ENCODE measurements around the gene DUSP15.
"Not testable (repeated sequence)": the region's sequence is repeated elsewhere in the genome, so short reads cannot be mapped to it uniquely, and the experiment has no call there.

Gene DUSP15

DNA sequence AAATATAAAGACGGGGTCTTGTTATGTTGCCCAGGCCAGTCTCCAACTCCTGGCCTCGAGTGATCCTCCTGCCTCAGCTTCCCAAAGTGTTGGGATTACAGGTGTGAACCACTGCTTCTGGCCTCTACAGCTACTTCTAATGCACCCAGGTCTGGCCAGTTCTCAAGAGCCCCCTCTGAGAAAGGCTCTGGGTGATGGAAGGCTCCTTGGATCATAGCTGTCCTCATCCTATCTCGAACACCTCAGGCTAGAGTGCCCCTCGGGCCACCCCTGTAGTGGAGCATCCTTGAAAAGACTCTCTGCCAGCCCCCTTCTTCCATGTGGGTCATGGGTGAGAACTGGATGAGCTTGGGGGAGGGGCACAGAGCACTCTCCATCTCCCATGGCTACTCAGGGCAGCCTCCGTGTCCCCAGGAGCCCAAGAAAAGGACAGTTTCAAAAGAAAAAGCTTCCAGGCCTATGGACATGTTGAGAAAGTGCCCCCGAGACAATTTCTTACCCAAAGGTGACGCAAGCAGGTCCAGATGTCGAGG lies 51.9 kb downstream of the DUSP15 start:
- Histone ChIP-seq H3K79me2 (ENCODE audit: low read length) (no peaks in the 10 kb centered on the region), H3K9me3 (ENCODE audit: insufficient read depth, low read length) (no peaks in the 10 kb centered on the region), H3K36me3 (replicated peaks; ENCODE audit: low read depth, low read length) (no peaks in the 10 kb centered on the region), H3K4me1 (ENCODE audit: low read length) (0 out of 2 replicates have a peak, but pooled peaks cover 3% of the 10 kb centered on the region), H2AFZ (ENCODE audit: low read depth, low read length) (no peak overlapping the region), H3K4me2 (ENCODE audit: low read length) (no peak overlapping the region), H3K27ac (ENCODE audit: low read length) (no peak overlapping the region), H3K4me3 (ENCODE audit: low read length) (no peak overlapping the region), H3K27me3 (ENCODE audit: low read depth, low read length) (no peaks in the 10 kb centered on the region), H4K20me1 (ENCODE audit: insufficient read depth, low read length) (no peaks in the 10 kb centered on the region), H3K9ac (ENCODE audit: low read length) (no peak overlapping the region)
- TF ChIP-seq CTCF (IDR thresholded peaks at IDR 0.05; ENCODE audit: low read depth, low read length) (no peak), EZH2phosphoT487 (IDR thresholded peaks at IDR 0.05; ENCODE audit: low read depth) (no peak)

GRCh38 chr20:31817461-31817860 lies 52.9 kb downstream of the DUSP15 start:
- Histone ChIP-seq H3K9ac (ENCODE audit: low read length) (no peak overlapping the region), H3K79me2 (ENCODE audit: low read length) (no peaks in the 10 kb centered on the region), H2AFZ (ENCODE audit: low read depth, low read length) (no peak overlapping the region), H4K20me1 (ENCODE audit: insufficient read depth, low read length) (no peaks in the 10 kb centered on the region), H3K36me3 (replicated peaks; ENCODE audit: low read depth, low read length) (no peaks in the 10 kb centered on the region), H3K9me3 (ENCODE audit: insufficient read depth, low read length) (no peaks in the 10 kb centered on the region), H3K27me3 (ENCODE audit: low read depth, low read length) (no peaks in the 10 kb centered on the region), H3K4me2 (ENCODE audit: low read length) (no peak overlapping the region), H3K4me1 (ENCODE audit: low read length) (no peaks in the 10 kb centered on the region), H3K4me3 (ENCODE audit: low read length) (no peak overlapping the region), H3K27ac (ENCODE audit: low read length) (no peak overlapping the region)
- TF ChIP-seq CTCF (IDR thresholded peaks at IDR 0.05; ENCODE audit: low read depth, low read length) (no peak), EZH2phosphoT487 (IDR thresholded peaks at IDR 0.05; ENCODE audit: low read depth) (no peak)

GRCh38 chr20:31816221-31816620 lies 54.1 kb downstream of the DUSP15 start:
- Histone ChIP-seq H3K4me2 (ENCODE audit: low read length) (no peak overlapping the region), H3K27me3 (ENCODE audit: low read depth, low read length) (no peaks in the 10 kb centered on the region), H3K9ac (ENCODE audit: low read length) (no peak overlapping the region), H3K36me3 (replicated peaks; ENCODE audit: low read depth, low read length) (peaks cover 2% of the 10 kb centered on the region), H3K4me3 (ENCODE audit: low read length) (no peak overlapping the region), H3K9me3 (ENCODE audit: insufficient read depth, low read length) (no peaks in the 10 kb centered on the region), H4K20me1 (ENCODE audit: insufficient read depth, low read length) (no peaks in the 10 kb centered on the region), H3K27ac (ENCODE audit: low read length) (no peak overlapping the region), H3K4me1 (ENCODE audit: low read length) (no peaks in the 10 kb centered on the region), H3K79me2 (ENCODE audit: low read length) (no peaks in the 10 kb centered on the region), H2AFZ (ENCODE audit: low read depth, low read length) (no peak overlapping the region)
- TF ChIP-seq CTCF (IDR thresholded peaks at IDR 0.05; ENCODE audit: low read depth, low read length) (no peak), EZH2phosphoT487 (IDR thresholded peaks at IDR 0.05; ENCODE audit: low read depth) (no peak)

GRCh38 chr20:31815408-31816188 lies 54.7 kb downstream of the DUSP15 start:
- Histone ChIP-seq H3K27me3 (ENCODE audit: low read depth, low read length) (no peaks in the 10 kb centered on the region), H4K20me1 (ENCODE audit: insufficient read depth, low read length) (no peaks in the 10 kb centered on the region), H3K4me2 (ENCODE audit: low read length) (no peak overlapping the region), H3K4me3 (ENCODE audit: low read length) (no peak overlapping the region), H3K9me3 (ENCODE audit: insufficient read depth, low read length) (no peaks in the 10 kb centered on the region), H2AFZ (ENCODE audit: low read depth, low read length) (no peak overlapping the region), H3K9ac (ENCODE audit: low read length) (no peak overlapping the region), H3K27ac (ENCODE audit: low read length) (no peak overlapping the region), H3K36me3 (replicated peaks; ENCODE audit: low read depth, low read length) (peaks cover 2% of the 10 kb centered on the region), H3K4me1 (ENCODE audit: low read length) (no peaks in the 10 kb centered on the region), H3K79me2 (ENCODE audit: low read length) (no peaks in the 10 kb centered on the region)
- TF ChIP-seq CTCF (IDR thresholded peaks at IDR 0.05; ENCODE audit: low read depth, low read length) (no peak), EZH2phosphoT487 (IDR thresholded peaks at IDR 0.05; ENCODE audit: low read depth) (no peak)

DNA sequence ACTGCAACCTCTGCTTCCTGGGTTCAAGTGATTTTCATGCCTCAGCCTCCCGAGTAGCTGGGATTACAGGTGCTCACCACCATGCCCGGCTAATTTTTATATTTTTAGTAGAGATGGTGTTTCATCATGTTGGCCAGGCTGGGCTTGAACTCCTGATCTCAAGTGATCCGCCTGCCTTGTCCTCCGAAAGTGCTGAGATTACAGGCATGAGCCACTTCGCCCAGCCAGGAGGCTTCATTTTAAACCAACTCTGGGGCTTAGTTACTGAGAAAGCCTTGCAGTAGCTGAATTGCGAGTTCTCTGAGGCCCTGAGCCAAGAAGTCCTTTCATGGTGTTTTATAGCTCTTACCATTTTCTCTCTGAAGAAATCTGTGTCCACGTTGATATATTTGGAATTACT lies 56.2 kb downstream of the DUSP15 start:
- not testable (repeated sequence) for H3K79me2 ChIP-seq (ENCODE audit: low read length); H3K4me3 ChIP-seq (ENCODE audit: low read length); H3K36me3 ChIP-seq (replicated peaks; ENCODE audit: low read depth, low read length); H3K27me3 ChIP-seq (ENCODE audit: low read depth, low read length); H3K9ac ChIP-seq (ENCODE audit: low read length); H2AFZ ChIP-seq (ENCODE audit: low read depth, low read length); H3K4me1 ChIP-seq (ENCODE audit: low read length); H3K9me3 ChIP-seq (ENCODE audit: insufficient read depth, low read length); H3K27ac ChIP-seq (ENCODE audit: low read length); H3K4me2 ChIP-seq (ENCODE audit: low read length); H4K20me1 ChIP-seq (ENCODE audit: insufficient read depth, low read length)
